Stomach (tissue), 9 donors: ENCODE results near the gene PAK5. TPM values are rescaled to one million over a fixed set of nuclear protein-coding genes. Genes with fewer than 3 reads are reported as not detected.

Experiments
- DNase-seq, 2 donors: peaks; one replicate each; pipeline versions ENCODE4 v3.0.0 to v3.0.0-alpha.2; 2013 to 2019
- H3K27ac ChIP-seq, 5 donors: fragments of 200-600 bp in 4 of 5; sonication (generic) in 4 of 5; one replicate each; pipeline ENCODE4 v1.5.1; 2013 to 2019; ENCODE audit warnings: mild to moderate bottlenecking in 1 of 5, moderate library complexity in 1 of 5
- H3K27me3 ChIP-seq, 3 donors: fragments of 200-600 bp; sonication (generic); one replicate each; pipeline ENCODE4 v1.5.1; 2017 to 2019; ENCODE audit warnings: mixed run types in 1 of 3
- H3K36me3 ChIP-seq, 4 donors: fragments of 200-600 bp; sonication (generic); 1 replicate in 3 of 4; 2 replicates in 1 of 4; pipeline ENCODE4 v1.5.1; 2016 to 2019
- H3K4me1 ChIP-seq, 4 donors: fragments of 200-600 bp; sonication (generic); one replicate each; pipeline ENCODE4 v1.5.1; 2016 to 2019
- H3K4me3 ChIP-seq, 4 donors: fragments of 200-600 bp; sonication (generic) in 3 of 4; one replicate each; pipeline ENCODE4 v1.5.1; 2016 to 2019; ENCODE audit warnings: mild to moderate bottlenecking in 1 of 4
- H3K9me3 ChIP-seq, 4 donors: fragments of 200-600 bp; sonication (generic); one replicate each; pipeline ENCODE4 v1.5.1; 2016 to 2019
- EP300 ChIP-seq: sonication (generic); formaldehyde crosslinking; IDR thresholded peaks from one replicate; pipeline ENCODE4 v1.6.1; 2017; ENCODE audit warnings: antibody characterized with exemption
- POLR2A ChIP-seq, 4 donors: fragments of 450-650 bp; IDR thresholded peaks; one replicate each; pipeline ENCODE4 v1.6.1; 2016; ENCODE audit warnings: antibody characterized with exemption in 4 of 4, control low read depth in 2 of 4, mild to moderate bottlenecking in 1 of 4, moderate library complexity in 1 of 4
- POLR2AphosphoS5 ChIP-seq, 3 donors: sonication (generic); formaldehyde crosslinking; IDR thresholded peaks; one replicate each; pipeline ENCODE4 v1.6.1; 2016; ENCODE audit warnings: antibody characterized with exemption in 3 of 3
- WGBS, 5 donors: extraction: QIAGEN DNeasy Blood & Tissue Kit in 3 of 5; methylation state at CpG; one replicate each; pipeline versions ENCODE4 v1.1.5 to v1.1.7; 2013 to 2018; 5-methylcytosine and 5-hydroxymethylcytosine counted together
- intact Hi-C: fragments of 100-400 bp; cut with DNase I; formaldehyde crosslinking; loops from one replicate; pipeline ENCODE4 v1.15.1; 2023; ENCODE audit warnings: low total_unique reads
- polyA plus RNA-seq, 3 donors: library from polyadenylated mRNA; stranded (reverse); fragments of 200-250 nt; gene quantifications; one replicate each; pipeline ENCODE4 v1.2.3, GENCODE V29; 2013
- total RNA-seq, 5 donors: library from RNA; depleted of rRNA; stranded (reverse); fragments of >200 nt; gene quantifications; one replicate each; pipeline versions ENCODE4 v1.1.0 to v1.2.3, GENCODE V29; 2014 to 2016
- TF ChIP-seq, protein P1 (sequence below), 7 experiments: fragments of 450-650 bp in 4 of 7; fragments of 200-600 bp in 3 of 7; sonication (generic) in 3 of 7; IDR thresholded peaks; one replicate each; pipeline ENCODE4 v1.5.1; 2016 to 2019; ENCODE audit warnings: antibody characterized with exemption in 7 of 7, control low read depth in 2 of 7, mild to moderate bottlenecking in 1 of 7
- donor health status: healthy with polysubstance abuse.
- donor health status: Bipolar disorder and iron deficiency.
- donor health status: healthy.

The PAK5 gene
- total and polyA plus RNA-seq, 8 donors = under 0.01 to 0.92 (median 0.35) TPM; not detected in 3

DNA sequence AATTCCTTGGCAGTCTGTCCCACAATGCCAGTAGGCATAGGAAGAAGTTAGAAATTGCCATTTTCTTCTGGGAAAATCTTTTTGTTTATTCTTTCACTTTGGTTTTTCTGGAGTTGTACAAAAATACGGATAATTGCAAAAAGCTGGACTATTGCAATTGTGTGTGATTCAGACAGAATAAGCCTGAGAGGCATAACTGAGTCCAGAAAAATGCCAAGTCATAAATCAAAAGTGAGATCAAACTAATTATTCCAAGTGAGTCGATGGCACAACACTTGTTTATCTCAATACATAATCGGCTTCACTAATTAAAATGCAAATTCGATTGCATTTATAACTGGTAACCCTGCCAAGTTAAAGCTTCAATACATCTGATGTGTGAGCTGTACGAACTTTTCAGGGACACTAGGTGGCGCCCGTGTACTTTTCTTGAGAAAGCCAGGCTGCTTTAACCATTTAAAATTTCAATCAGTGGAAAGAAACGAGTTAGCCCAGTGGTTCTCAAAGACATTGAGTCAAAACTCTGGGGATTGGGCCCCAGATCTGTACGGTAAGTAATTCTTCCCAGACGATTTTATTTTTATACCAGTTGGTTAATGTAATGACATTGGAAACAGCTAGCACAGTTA is 221.9 kb downstream of the PAK5 start:
- H3K9me3 ChIP-seq = no peaks in the 10 kb centered on the region
- peak; percentile 81 to 91 for DNase-seq
- H3K27ac ChIP-seq = no peak overlapping the region
- intact Hi-C loops = loop anchor here (10.0 kb wide), 1 partner anchor 1928 kb away; no protein-coding TSS in a partner anchor
- TF ChIP-seq, protein P1, sequence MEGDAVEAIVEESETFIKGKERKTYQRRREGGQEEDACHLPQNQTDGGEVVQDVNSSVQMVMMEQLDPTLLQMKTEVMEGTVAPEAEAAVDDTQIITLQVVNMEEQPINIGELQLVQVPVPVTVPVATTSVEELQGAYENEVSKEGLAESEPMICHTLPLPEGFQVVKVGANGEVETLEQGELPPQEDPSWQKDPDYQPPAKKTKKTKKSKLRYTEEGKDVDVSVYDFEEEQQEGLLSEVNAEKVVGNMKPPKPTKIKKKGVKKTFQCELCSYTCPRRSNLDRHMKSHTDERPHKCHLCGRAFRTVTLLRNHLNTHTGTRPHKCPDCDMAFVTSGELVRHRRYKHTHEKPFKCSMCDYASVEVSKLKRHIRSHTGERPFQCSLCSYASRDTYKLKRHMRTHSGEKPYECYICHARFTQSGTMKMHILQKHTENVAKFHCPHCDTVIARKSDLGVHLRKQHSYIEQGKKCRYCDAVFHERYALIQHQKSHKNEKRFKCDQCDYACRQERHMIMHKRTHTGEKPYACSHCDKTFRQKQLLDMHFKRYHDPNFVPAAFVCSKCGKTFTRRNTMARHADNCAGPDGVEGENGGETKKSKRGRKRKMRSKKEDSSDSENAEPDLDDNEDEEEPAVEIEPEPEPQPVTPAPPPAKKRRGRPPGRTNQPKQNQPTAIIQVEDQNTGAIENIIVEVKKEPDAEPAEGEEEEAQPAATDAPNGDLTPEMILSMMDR (IDR thresholded peaks at IDR 0.05) = peak in 4 of 7 experiments; percentile 65 to 75 (median 69)
- no peak for TF ChIP-seq POLR2A (IDR thresholded peaks at IDR 0.05)
- no peak overlapping the region for H3K4me3 ChIP-seq
- peaks cover 0 to 16% (median 4%) of the 10 kb centered on the region in 4 donors for H3K4me1 ChIP-seq
- WGBS, 5 donors = 3 to 6% (median 3%) methylated on average over 10 of the region's 10 CpGs
- no peaks in the 10 kb centered on the region for H3K36me3 ChIP-seq
- H3K27me3 ChIP-seq = peaks cover 0 to 10% (median 0%) of the 10 kb centered on the region in 3 donors

DNA sequence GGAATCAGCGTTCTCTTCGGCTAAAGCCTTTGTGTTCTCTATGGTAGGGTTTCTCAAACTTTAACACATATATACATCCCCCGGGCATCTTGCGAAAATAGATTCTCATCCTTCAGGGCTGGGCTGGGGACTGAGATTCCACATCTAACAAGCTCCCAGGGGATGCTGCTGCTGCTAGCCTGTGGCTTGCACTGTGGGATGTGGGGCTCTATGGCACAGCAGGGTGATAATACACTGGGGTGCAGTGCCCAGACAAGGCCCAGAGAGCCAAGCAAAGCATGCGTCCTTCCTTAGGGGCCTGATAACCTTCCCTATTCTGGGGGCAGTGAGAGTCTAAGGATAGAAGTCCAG is 222.4 kb downstream of the PAK5 start:
- Histone ChIP-seq H3K27me3 (peaks cover 0 to 10% (median 0%) of the 10 kb centered on the region in 3 donors), H3K9me3 (no peaks in the 10 kb centered on the region), H3K36me3 (no peaks in the 10 kb centered on the region), H3K27ac (no peak overlapping the region), H3K4me3 (no peak overlapping the region), H3K4me1 (peaks cover 0 to 16% (median 4%) of the 10 kb centered on the region in 4 donors)
- TF ChIP-seq EP300 = no peak
- no peak for TF ChIP-seq POLR2A (IDR thresholded peaks at IDR 0.05)
- TF ChIP-seq POLR2AphosphoS5 (IDR thresholded peaks at IDR 0.05) = no peak
- TF ChIP-seq, protein P1 (IDR thresholded peaks at IDR 0.05) = no peak
- DNase-seq = no peak
- intact Hi-C loops = loop anchor here (10.0 kb wide), 1 partner anchor 1928 kb away; no protein-coding TSS in a partner anchor
- 79 to 83% (median 80%) methylated on average over 5 of the region's 5 CpGs for WGBS, 5 donors

DNA sequence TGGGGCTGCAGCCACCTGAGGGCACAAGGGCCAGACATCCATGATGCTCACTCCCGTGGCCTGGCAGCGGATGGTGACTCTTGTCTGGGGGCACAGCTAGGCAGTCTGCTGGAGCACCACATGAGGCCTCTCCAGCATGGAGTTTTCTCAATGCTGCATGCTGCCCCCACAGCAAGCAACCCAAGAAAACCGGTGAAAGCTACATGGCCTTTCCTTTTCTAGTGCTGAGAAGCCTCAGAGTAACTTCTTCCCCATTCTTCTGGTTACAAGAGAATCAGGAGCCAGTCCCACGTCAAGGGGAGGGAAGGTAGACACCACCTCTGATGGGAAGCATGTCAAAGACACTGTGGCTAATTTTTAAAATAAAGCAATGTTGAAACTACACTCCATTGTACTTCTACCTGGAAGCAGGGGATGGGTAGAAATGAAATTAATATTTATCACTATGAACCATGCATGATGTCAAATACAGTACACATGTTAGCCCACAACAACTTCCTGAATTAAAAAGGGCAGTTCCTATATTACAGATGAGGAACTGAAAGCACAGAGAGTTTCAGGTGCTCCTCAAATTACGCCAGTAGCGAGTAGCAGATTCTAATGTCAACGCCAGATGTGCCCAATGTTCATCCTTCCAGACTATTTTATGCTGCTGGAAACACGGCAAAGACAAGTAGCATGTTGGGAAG is 223.0 kb downstream of the PAK5 start:
- Histone ChIP-seq H3K4me3 (no peak overlapping the region), H3K36me3 (no peaks in the 10 kb centered on the region), H3K27me3 (peaks cover 0 to 10% (median 0%) of the 10 kb centered on the region in 3 donors), H3K9me3 (no peaks in the 10 kb centered on the region), H3K4me1 (peaks cover 0 to 16% (median 4%) of the 10 kb centered on the region in 4 donors), H3K27ac (no peak overlapping the region)
- no peak for TF ChIP-seq EP300
- TF ChIP-seq POLR2A (IDR thresholded peaks at IDR 0.05) = no peak
- TF ChIP-seq, protein P1 (IDR thresholded peaks at IDR 0.05) = no peak
- TF ChIP-seq POLR2AphosphoS5 (IDR thresholded peaks at IDR 0.05) = no peak
- intact Hi-C loops = loop anchor here (10.0 kb wide), 1 partner anchor 1929 kb away; no protein-coding TSS in a partner anchor
- WGBS, 5 donors = 68 to 76% (median 73%) methylated on average over 6 to 8 of the region's 8 CpGs
- no peak for DNase-seq

DNA sequence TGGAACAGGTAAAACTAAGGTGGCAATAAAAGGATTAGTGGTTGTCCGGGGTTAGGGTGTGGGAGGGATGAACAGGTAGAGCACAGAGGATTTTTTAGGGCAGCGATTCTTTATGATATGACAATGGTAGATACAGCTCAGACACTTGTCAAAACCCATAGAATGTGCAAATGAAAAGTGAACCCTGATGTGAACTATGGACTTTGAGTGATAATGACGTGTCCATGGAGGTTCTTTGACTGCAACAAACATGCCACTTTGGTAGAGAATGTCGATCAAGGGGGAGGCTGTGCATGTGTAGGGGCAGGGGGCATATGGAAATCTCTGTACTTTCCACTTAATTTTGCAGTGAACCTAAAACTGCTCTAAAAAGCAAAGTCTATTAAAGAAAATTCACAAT is 223.8 kb downstream of the PAK5 start:
- H3K4me3 ChIP-seq = no peak overlapping the region
- H3K36me3 ChIP-seq = no peaks in the 10 kb centered on the region
- H3K27ac ChIP-seq = no peak overlapping the region
- peaks cover 0 to 16% (median 4%) of the 10 kb centered on the region in 4 donors for H3K4me1 ChIP-seq
- intact Hi-C loops = loop anchor here (10.0 kb wide), 1 partner anchor 1930 kb away; no protein-coding TSS in a partner anchor
- no peak for DNase-seq
- H3K9me3 ChIP-seq = no peaks in the 10 kb centered on the region
- WGBS, 5 donors = 59 to 87% (median 71%) methylated on average over 4 of the region's 4 CpGs
- H3K27me3 ChIP-seq = peaks cover 0 to 4% (median 0%) of the 10 kb centered on the region in 3 donors
- TF ChIP-seq POLR2A (IDR thresholded peaks at IDR 0.05) (no peak), POLR2AphosphoS5 (IDR thresholded peaks at IDR 0.05) (no peak), EP300 (no peak)
- TF ChIP-seq, protein P1 (IDR thresholded peaks at IDR 0.05) = no peak
